Measurements from ENCODE around the gene ABCA13.

Gene ABCA13

DNA sequence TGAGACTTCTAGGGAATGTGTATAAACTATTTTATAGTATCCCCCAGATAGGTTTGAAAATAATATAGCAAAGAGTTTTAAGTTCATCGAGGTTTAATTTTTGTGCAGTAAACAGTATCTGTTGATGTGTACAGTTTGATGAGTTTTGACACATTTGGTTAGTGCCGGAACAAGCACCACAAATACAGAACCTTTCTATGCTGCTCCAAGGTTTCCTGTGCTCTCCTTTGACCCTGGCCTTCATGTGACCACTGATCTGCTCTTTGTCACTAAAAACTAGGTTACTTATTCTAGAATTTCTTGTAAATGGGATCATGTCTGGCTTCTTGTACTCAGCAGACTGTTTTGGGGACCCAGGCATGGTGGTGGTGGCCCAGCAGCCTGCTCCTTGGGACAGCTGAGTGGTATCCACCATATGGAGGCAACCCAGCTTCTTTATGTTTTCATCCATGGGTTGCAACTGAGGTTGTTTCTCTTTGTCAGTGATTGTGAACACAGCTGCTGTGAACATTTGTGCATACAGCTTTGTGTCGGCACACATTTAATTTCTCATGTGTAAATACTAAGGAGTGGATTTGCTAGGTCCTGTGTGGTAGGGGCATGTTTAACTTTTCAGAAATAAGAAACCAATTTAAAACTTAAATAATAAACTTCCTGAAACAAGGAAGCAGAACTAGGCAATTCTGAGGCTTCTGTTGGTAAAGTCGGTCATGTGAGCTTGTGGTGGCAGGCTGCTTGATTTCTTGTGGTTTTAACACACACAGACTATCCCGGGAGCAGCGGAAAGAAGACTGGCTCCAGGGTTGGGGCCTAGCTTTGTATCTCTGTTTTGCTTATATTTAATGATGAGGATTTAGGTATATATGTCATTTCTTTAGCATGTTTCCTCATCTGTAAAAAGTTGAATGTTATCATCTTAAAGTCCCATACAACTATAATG lies 219.4 kb downstream of the ABCA13 start:
- DNase-seq (ENCODE audit: low read depth), result no peak
- TF ChIP-seq, protein P1, sequence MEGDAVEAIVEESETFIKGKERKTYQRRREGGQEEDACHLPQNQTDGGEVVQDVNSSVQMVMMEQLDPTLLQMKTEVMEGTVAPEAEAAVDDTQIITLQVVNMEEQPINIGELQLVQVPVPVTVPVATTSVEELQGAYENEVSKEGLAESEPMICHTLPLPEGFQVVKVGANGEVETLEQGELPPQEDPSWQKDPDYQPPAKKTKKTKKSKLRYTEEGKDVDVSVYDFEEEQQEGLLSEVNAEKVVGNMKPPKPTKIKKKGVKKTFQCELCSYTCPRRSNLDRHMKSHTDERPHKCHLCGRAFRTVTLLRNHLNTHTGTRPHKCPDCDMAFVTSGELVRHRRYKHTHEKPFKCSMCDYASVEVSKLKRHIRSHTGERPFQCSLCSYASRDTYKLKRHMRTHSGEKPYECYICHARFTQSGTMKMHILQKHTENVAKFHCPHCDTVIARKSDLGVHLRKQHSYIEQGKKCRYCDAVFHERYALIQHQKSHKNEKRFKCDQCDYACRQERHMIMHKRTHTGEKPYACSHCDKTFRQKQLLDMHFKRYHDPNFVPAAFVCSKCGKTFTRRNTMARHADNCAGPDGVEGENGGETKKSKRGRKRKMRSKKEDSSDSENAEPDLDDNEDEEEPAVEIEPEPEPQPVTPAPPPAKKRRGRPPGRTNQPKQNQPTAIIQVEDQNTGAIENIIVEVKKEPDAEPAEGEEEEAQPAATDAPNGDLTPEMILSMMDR (IDR thresholded peaks at IDR 0.05; ENCODE audit: insufficient read depth, low read depth, low read length, missing control alignments), result no peak
- no peak overlapping the region for H3K4me3 ChIP-seq (ENCODE audit: low read length)

DNA sequence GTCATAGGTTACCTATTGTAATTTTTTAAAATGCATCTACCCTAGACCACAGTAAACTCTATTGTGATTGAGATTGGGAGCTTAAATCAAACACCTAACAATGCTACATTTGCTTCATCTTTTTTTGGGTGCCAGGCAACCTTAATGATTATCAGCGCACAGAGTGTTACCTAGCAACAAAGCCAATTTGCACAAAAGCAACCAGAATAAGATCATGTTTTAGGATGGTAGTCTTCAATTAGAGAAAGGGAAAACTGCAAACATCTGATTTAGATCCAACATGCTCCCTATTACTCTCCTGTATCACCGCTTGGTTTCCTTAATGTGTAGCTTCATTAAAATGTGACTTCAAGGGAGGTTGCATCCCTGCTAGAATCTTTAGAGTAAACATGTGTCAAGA lies 226.9 kb downstream of the ABCA13 start:
- TF ChIP-seq, protein P1 (IDR thresholded peaks at IDR 0.05; ENCODE audit: insufficient read depth, low read depth, low read length, missing control alignments), result no peak
- no peak overlapping the region for H3K4me3 ChIP-seq (ENCODE audit: low read length)
- DNase-seq (ENCODE audit: low read depth), result no peak

DNA sequence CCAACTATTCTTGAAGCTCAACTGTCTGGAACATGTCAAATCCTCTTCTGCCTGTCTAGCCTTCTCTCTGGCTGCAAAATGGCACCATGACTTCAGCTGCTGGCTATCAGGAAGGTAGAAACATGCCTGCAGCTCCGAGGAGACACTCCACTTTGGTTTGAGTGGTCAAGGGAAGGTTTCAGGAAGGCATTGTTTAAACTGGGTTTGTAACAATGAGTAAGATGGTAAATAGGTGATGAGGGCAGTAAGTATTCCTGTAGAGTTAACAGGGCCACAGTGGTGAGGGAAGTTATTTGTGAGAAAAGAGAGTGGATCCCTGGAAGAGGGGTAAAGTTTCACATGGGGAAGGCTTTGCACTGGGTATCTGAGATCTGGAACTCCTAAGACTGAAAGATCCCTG lies 231.5 kb downstream of the ABCA13 start:
- H3K4me3 ChIP-seq (ENCODE audit: low read length), result no peak overlapping the region
- TF ChIP-seq, protein P1 (IDR thresholded peaks at IDR 0.05; ENCODE audit: insufficient read depth, low read depth, low read length, missing control alignments), result no peak
- no peak for DNase-seq (ENCODE audit: low read depth)

DNA sequence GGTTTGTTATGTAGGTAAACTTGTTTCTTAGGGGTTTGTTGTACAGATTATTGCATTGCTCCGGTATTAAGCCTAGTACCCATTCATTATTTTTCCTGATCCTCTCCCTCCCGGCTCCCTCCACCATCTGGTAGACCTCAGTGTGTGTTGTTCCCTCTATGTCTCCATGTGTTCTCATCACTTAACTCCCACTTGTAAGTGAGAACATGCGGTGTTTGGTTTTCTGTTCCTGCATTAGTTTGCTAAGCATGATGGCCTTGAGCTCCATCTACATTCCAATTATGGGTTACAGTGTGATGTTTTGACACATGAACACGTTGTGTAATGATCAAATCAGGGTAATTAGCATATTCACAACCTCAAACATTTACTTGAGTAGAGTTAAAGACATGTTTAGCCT lies 237.5 kb downstream of the ABCA13 start:
- H3K4me3 ChIP-seq (ENCODE audit: low read length), result no peak overlapping the region
- TF ChIP-seq, protein P1 (IDR thresholded peaks at IDR 0.05; ENCODE audit: insufficient read depth, low read depth, low read length, missing control alignments), result no peak
- no peak for DNase-seq (ENCODE audit: low read depth)

DNA sequence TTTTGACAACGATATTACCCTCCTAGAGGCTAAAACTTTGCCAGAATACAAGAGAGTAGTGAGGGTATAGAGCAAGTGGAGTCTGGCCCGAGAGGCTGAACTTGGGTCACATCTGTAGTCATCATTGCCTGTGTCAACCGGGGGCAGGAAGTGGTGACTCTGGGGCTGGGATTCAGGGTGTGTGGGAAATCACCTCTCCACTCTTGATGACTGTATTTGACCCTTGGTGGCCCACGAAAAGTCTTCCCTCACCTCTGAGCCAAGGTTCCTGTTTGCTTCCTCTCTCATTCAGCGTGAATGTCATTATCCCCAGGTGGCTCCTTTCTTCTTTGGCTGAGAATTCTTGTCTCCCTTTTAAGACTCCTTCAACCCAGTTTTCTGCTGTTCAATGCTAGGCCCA lies 240.4 kb downstream of the ABCA13 start:
- TF ChIP-seq, protein P1 (IDR thresholded peaks at IDR 0.05; ENCODE audit: insufficient read depth, low read depth, low read length, missing control alignments), result no peak
- H3K4me3 ChIP-seq (ENCODE audit: low read length), result no peak overlapping the region
- no peak for DNase-seq (ENCODE audit: low read depth)

DNA sequence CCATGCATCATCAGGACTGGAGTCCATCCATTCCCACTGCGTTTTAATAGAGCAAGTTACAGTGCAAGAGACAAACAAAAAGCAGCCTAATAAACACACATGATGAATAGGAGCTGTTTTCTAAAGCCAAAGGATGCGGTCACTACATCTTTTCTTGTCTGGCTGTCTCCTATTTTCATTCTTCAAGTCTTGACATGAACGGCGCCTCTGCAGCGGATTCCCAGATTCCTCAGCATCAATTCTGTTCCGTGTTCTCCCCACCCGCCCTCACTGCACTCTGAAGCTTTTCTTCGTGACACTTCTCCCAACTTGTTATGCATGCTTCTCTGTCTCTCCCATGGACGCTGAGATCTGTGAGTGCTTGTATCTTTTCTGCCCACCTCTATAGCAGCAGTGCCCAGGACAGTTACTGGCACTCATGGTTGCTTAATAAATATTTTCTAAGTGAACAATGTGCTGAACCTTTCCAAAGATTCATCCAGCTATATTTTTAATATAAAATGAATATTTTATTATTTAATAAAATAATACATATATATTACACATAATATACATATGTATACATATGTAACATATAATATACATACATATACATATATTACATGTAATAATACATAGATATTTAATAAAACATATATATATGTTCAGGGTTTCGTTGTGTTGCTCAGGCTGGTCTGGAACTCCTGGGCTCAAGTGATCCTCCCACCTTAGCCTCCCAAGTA lies 242.9 kb downstream of the ABCA13 start:
- TF ChIP-seq, protein P1 (IDR thresholded peaks at IDR 0.05; ENCODE audit: insufficient read depth, low read depth, low read length, missing control alignments), result no peak
- DNase-seq (ENCODE audit: low read depth), result peak; percentile 20
- H3K4me3 ChIP-seq (ENCODE audit: low read length), result no peak overlapping the region

Measured in epithelial cell of esophagus (primary cell).